Stimulated activated CD4-positive, alpha-beta T cell treated with anti-CD3 and anti-CD28 coated beads, Interleukin-4, amount 100 ng/mL, for 4 hours (primary cell): ENCODE results near the gene MVB12B.
A peak's percentile ranks its signal among the peaks of the same experiment; 100 is the strongest.

Experiments used
- DNase-seq, 2 experiments: peaks; one replicate each; pipeline ENCODE4 v3.0.0-alpha.2; 2020

MVB12B gene

GRCh38 chr9:126508928-126509327 is 182.3 kb downstream of the MVB12B start:
- DNase-seq, result no peak

- DNase-seq, result no peak
Observed at GRCh38 chr9:126509718-126510117, 183.1 kb downstream of the MVB12B start.

GRCh38 chr9:126510564-126510963 is 183.9 kb downstream of the MVB12B start:
- no peak for DNase-seq

GRCh38 chr9:126511411-126511810 is 184.8 kb downstream of the MVB12B start:
- DNase-seq, result no peak

- DNase-seq, result no peak
Observed at GRCh38 chr9:126513159-126514036, 186.8 kb downstream of the MVB12B start.

GRCh38 chr9:126514037-126514821 is 187.6 kb downstream of the MVB12B start:
- DNase-seq, result peak; percentile 32 to 60

- no peak for DNase-seq
Observed at GRCh38 chr9:126515001-126515872, 188.6 kb downstream of the MVB12B start.

GRCh38 chr9:126515873-126516505 is 189.4 kb downstream of the MVB12B start:
- DNase-seq, result no peak

- DNase-seq, result no peak
Observed at GRCh38 chr9:126516561-126516935, 189.9 kb downstream of the MVB12B start.

- peak in 1 of 2 experiments; percentile 17 for DNase-seq
Observed at GRCh38 chr9:126516936-126517832, 190.6 kb downstream of the MVB12B start.

GRCh38 chr9:126517833-126518356 is 191.3 kb downstream of the MVB12B start:
- DNase-seq, result no peak

GRCh38 chr9:126518763-126519162 is 192.1 kb downstream of the MVB12B start:
- DNase-seq, result no peak

GRCh38 chr9:126519660-126520420 is 193.2 kb downstream of the MVB12B start:
- no peak for DNase-seq

GRCh38 chr9:126520453-126520852 is 193.8 kb downstream of the MVB12B start:
- DNase-seq, result no peak

GRCh38 chr9:126521089-126521488 is 194.5 kb downstream of the MVB12B start:
- DNase-seq, result no peak

GRCh38 chr9:126521551-126521950 is 194.9 kb downstream of the MVB12B start:
- no peak for DNase-seq

GRCh38 chr9:126521976-126522590 is 195.5 kb downstream of the MVB12B start:
- DNase-seq, result no peak

GRCh38 chr9:126522612-126523356 is 196.2 kb downstream of the MVB12B start:
- no peak for DNase-seq

- DNase-seq, result no peak
Observed at GRCh38 chr9:126523611-126524111, 197.0 kb downstream of the MVB12B start.
